Ovary (tissue), 3 donors: Measurements from ENCODE around the gene EPPIN.

ENCODE experiments used
- CTCF ChIP-seq, 3 donors: fragments of 450-650 bp in 2 of 3; fragments of 200-600 bp in 1 of 3; IDR thresholded peaks; one replicate each; pipeline versions ENCODE4 v1.5.1 to v1.8.0; 2016 to 2022; ENCODE audit warnings: antibody characterized with exemption in 3 of 3, mild to moderate bottlenecking in 1 of 3
- EP300 ChIP-seq: sonication (generic); formaldehyde crosslinking; IDR thresholded peaks from one replicate; pipeline ENCODE4 v1.6.1; 2017; ENCODE audit warnings: antibody characterized with exemption
- donor health status: DM: no; HTN: no; CAD: no.

DNA sequence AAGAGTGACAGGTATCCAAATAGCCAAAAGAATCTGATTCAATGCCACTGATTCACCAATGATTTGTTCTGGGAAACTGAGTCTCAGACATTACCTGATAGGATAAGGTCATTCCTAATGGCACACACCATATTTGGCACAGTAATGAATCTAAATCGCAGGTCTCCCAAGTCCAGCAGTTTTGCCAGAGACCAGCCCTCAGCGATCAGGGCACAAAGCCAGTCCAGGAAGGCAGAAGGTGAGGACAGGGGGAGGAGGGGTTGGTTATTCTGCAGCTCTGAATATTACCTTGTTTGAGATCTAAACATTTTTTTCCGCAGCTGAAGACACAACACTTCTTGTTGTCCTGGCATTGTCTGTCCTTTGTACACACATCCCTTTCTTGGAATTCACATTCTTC lies 1.9 kb downstream of the EPPIN start:
- TF ChIP-seq EP300, result no peak
- no peak for TF ChIP-seq CTCF (IDR thresholded peaks at IDR 0.05)
